ENCODE measurements around the gene SNRPA.
"Not testable (repeated sequence)": the region's sequence is repeated elsewhere in the genome, so short reads cannot be mapped to it uniquely, and the experiment has no call there.

The SNRPA gene

DNA sequence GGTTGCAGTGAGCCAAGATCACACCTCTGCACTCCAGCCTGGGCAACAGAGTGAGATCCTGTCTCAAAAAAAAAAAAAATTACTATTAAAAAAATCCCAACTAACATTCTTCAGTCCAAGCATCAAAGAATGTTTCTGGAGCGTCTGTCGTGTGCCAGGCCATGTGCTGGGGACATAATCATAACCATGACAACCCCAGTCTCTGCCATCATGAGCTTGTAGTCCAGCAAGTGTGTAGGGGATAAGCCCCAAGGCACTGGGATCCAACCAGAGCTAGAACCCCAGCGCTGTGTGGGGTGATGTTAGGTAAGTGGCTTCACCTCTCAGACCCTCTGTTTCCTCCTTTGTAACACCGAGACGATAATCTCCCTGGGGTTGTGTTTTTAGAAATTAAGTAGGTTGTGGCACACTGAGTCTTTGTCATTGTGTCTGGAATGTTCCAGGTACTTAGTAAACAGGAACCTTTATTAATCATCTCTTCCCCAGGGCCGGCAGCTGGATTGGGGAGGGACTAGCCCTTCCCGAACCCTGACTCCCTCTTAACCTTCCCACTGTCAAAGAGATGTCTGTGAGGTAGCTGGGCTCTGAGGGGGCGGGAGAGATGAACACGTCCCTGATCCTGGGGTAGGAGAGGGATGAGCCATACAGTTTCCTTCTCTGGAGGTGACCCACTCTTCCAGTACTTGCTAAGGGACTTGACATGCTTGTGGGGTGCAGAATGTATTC is 28.9 kb upstream of the SNRPA start:
- DNase-seq (ENCODE audit: low read depth): peak; percentile 66

DNA sequence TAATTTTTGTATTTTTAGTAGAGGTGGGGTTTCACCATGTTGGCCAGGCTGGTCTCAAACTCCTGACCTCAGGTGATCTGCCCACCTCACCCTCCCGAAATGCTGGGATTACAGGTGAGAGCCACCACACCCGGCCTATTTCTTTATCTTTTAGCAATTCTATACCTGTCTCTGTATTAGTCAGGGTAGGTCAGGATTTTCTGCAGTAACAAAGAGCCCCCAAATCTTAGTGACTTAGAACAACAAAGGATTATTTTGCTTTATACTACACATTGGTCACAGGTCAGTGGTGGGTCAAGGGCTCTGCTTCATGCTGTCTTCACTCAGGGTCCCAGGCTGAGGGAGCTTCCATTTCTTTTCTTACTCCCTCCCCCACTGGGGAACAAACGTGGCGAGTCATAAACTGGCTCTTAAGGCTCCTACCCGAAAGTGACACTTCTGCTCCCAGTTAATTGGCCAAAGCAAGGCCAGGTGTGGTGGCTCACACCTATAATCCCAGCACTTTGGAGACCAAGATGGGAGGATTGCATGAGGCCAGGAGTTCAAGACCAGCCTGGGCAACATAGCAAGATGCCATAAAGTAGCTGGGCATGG is 27.2 kb upstream of the SNRPA start:
- DNase-seq (ENCODE audit: low read depth): no peak

DNA sequence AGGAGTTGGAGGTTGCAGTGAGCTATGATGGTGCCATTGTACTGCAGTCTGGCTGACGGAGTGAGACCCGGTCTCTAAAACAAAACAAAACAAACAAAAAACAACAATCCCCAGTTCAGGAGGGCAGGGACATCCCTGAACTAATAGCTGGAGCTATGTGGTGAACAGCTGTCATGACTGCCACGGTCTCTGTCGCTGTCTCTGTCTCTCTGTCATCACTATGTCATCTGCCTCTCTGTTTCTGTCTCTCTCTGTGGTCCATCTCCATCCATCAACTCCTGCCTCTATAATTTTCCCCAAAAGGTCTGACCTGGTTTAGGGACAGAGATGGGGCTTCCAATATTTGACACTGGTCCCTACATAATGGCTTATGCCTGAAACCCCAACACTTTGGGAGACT is 26.7 kb upstream of the SNRPA start:
- DNase-seq (ENCODE audit: low read depth): no peak

DNA sequence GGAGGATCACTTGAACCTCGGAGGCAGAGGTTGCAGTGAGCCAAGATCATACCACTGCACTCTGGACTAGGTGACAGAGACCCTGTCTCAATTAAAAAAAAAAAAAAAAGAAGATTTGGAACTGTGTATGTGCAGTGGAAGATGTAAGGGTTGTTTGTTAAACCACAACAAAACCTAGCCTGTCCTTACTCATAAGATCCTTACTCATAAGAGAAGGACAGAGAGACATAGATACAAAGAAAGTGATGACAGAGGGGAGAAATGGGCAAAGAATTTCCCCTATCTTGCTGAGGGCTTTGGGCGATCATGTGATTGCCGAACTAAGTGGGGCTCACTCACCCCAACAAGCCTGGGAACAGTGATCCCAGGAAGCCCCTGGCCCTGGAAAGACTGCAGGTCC is 26.1 kb upstream of the SNRPA start:
- no peak for DNase-seq (ENCODE audit: low read depth)

DNA sequence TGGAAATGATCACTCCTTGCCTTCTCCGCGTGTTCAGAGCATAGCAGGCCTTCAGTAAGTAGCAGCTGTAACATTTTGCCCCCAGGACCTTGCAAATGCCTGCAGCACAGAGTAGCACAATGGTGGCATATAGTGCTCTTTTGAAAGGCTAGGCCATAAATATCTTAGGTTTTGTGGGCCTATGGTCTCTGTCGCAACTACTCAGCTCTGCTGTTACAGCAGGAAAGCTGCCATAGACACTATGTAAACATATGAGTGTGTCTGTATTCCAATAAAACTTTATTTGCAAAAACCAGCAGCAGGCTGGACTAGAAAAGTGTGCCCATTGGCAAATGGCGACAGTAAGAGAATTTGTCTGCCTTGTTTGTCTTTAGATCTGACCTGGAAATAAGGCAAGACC is 24.7 kb upstream of the SNRPA start:
- peak; percentile 27 for DNase-seq (ENCODE audit: low read depth)

DNA sequence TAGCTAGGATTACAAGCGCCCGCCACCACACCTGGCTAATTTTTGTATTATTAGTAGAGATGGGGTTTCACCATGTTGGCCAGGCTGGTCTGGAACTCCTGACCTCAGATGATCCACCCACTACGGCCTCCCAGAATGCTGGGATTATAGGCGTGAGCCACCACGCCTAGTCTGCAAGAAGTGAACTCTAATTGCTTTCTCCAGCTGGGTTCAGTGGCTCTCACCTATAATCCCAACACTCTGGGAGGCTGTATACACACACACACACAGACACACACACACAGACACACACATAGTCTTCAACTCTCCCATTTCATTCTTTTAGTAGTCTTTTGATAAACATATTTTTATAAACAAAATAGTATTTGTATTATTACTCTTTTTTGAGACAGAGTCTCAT is 20.9 kb upstream of the SNRPA start:
- DNase-seq (ENCODE audit: low read depth): not testable (repeated sequence)

DNA sequence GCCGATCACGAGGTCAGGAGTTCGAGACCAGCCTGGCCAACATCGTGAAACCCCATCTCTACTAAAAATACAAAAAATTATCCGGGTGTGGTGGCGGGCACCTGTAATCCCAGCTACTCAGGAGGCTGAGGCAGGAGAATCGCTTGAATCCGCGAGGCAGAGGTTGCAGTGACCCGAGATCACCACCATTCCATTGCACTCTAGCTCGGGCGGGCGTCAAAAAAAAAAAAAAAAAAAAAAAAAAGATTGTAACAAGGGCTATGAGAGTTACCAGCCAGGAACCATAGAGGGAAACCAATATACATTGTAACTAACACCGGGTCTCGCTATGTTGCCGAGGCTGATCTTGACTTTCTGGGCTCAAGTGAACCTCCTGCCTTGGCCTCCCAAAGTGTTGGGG is 18.7 kb upstream of the SNRPA start:
- DNase-seq (ENCODE audit: low read depth): not testable (repeated sequence)

DNA sequence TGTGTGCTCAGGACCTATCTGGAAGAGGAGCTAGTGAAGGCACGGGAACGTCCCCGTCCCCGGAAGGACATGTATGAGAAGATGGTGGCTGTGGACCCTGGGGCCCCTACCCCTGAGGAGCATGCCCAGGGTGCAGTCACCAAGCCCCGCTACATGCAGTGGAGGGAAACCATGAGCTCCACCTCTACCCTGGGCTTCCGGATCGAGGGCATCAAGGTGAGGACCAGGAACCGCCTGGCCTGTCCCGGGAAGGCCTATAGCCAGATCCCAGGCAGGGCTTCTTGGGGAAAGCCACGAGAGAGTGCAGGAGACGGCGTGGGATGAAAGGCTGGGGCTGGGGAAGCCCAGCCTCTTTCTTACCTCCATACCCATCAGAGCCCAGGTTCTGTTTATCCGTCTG is 17.9 kb upstream of the SNRPA start:
- DNase-seq (ENCODE audit: low read depth): no peak

DNA sequence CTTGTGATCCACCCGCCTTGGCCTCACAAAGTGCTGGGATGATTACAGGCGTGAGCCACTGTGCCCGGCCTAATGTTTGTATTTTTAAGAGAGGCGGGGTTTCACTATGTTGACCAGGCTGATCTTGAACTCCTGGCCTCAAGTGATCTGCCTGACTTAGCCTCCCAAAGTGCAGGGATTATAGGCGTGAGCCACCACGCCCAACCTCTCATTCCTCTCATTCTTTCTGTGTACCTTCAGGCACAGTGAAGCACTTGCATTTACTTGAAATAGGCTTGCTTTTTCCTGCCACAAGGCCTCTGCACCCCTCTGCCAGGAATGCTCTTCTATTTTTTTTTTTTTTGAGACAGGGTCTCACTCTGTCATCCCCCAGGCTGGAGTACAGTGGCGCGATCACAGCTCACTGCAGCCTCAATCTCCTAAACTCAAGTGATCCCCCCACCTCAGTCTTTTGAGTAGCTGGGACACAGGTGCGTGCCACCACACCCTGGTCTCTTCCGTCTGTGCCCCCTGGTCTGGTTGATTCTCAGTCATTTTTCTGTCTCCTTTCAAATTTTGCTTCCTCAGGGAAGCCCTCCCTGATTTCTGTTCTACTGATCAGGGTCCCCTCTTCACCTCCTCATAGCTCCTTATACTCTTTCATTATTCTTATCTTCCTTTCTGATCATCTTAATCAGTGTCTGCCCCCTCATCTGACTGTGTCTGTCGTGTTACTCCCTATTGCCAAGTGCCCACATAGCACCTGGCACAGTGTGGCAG is 15.8 kb upstream of the SNRPA start:
- DNase-seq (ENCODE audit: low read depth): no peak

DNA sequence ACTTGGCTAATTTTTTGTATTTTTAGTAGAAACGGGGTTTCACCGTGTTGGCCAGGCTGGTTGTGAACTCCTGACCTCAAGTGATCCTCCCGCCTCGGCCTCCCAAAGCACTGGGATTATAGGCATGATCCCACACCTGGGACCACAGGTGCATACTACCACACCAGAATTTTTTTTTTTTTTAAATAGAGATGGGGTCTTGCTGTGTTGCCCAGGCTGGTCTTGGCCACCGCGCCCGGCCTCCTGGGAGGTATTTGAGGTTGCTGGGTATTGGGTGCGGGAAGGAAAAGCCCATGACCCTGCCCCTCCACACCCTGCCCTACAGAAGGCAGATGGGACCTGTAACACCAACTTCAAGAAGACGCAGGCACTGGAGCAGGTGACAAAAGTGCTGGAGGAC is 14.3 kb upstream of the SNRPA start:
- no peak for DNase-seq (ENCODE audit: low read depth)

DNA sequence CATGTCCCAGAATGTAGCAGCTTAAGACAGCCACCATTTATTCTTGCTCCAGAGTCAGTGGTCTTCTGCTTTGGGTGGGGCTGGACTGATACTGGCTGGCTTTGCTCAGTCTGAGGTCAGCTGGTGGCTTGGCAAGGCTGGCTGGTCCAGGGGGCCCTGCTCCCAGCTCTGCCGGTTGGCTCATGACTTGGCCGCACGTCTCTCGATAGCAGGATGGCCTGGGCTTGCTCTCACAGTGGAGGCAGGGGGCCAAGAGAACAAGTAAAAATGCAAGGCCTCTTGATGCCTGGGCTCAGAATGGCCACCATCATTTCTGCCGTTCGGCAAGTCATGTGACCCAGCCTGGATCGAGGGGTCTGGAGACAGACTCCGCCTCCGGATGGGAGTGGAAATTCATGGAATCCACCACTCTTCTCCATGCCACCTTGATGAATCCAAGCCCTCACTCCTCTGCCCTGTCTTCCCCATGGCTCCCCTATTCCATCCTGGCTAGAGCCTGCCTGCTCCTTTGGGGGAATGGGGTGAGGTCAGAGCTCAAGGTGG is 13.8 kb upstream of the SNRPA start:
- no peak for DNase-seq (ENCODE audit: low read depth)

DNA sequence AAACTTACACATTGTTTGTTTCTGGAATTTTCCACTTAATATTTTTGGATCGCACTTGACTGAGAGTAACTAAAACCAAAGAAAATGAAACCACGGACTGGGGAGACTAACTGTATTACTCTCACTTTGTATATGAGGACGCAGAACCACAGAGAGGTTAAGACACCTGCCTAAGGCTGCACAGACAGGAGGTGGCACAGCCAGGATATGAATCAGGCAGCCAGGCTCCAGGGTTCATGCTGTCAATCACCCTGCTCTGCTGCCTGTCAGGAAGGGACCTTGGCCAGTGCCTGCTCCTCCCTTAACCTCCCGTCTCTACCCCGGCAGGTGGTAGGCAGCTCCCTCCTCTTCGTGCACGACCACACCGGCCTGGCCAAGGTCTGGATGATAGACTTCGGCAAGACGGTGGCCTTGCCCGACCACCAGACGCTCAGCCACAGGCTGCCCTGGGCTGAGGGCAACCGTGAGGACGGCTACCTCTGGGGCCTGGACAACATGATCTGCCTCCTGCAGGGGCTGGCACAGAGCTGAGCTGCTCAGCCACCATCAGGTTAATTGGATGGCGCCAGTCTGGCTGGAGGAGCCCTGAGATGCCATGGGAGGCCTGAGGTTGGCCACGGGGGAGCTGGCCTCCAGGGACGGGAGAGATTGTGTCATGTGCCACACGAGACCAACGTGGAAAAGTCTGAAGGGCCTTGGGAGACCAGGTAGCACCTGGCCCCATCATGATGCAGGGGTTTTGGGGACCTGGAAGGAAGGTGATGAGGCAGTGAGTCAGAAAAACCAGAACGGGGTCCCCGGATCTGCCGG is 11.8 kb upstream of the SNRPA start:
- no peak for DNase-seq (ENCODE audit: low read depth)

DNA sequence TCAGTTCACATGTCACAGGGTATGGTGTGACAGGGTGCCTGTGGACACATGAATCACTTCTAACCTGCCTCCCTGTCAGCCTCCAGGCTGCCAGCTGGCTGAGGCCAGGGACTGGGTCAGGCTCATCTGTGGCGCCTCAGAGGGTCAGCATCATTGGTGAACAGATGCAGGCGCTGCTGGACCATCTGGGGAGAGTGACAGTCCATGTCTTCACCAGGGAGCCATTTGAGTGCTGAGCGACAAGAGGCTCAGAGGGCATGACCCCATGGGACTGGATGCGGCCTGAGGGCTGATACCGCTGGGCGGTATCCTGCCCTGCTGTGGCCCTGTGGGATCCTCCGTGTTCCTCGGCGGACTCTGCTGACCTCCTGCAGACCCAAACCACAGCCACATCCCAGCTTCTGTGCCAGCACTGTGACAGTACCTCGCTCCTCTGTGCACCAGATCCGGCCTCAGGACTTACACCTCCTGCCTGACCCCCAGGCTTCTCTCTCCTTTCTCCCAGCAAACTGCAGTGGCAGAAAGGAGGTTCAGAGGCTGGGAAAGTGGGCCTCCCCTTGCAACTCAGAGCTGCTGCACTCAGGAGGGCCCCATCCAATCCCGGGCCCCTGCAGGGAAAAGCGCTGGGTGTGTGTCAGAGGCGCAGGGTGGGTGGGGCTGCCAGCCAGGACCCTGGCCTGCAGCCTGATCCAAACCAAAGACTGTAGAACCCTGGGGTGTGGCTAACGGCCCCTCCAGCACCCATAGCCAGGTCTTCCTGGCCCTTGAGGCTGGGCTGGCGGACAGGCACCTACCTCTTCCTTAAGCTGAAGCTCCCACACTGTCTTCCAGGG is 10.9 kb upstream of the SNRPA start:
- DNase-seq (ENCODE audit: low read depth): no peak

DNA sequence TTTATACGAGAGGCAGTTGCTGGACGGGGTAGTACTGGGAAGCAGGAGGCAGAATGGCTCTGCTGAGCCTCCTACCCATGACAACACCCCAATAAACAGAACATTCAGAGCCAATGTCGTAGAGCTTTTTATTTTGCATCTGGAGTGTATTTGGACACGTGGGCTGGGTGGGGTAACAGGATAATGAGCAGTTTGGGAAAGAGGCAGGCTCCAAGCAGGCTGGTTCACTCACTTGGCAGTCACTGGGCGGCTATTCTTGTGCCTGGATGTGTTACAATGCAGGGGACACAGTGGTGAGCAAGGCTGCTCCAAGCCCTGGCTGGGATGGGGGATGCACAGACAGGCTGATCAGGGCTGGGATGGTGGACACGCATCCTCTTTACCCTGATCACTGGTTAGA is 10.3 kb upstream of the SNRPA start:
- no peak for DNase-seq (ENCODE audit: low read depth)

DNA sequence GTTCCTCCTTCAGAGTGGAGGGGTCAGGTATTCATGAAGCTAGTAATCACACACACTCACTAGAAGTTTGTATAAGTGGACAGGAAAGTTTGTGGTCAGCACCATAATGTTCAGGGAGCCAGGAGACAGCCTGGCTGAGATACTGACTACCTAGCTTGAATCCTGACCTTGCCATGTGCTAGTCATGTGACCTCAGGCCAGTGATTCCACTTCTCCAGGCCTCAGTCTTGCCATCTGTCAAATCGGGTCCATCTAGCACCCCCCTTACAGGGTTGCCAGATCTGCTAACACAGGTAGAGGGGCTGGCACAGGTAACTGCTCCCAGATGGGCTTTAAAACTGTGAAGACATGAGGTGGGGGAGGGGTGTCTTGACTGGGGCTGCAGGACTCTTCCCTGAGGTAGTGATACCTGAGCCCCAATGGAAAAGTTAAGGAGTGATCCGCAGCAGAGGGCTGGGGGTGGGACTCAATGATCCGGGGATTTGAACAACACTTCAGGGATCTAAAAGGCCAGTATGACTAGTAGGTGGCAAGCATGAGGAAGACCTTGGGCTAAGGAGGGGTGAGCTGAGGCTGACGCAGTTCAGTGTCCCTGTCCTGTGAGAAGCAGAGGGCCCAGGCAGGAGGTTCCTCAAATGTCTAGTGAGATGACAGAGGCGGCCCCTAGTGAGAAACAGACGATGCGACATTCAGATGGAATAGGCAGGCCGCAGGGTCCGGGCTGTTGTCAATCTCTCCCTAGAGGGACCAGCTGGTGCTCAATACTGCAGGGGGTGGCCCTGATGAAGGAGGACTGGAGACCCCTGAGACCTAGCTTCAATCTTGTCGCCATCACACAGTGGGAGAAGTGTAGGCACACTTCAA is 9.2 kb upstream of the SNRPA start:
- DNase-seq (ENCODE audit: low read depth): peak; percentile 16

DNA sequence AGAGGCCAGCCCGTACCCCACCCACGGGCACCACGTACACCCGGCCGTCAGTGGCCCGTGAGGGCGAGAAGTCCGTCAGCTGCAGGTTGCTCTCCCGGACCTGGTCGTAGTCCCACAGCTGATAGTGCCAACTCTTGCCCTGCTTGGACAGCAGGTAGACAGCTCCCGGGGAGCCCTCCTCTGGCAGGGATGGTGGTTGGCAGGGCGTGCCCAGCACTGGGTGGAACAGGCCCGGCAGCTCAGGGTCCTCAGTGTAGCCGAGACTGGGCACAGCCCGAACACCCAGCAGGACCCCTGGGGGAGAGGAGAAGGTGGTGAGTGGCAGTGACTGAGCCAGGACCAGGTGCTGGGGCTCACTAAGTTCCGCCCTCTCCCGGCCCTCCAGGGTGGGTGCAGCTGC is 8.5 kb upstream of the SNRPA start:
- no peak for DNase-seq (ENCODE audit: low read depth)

DNA sequence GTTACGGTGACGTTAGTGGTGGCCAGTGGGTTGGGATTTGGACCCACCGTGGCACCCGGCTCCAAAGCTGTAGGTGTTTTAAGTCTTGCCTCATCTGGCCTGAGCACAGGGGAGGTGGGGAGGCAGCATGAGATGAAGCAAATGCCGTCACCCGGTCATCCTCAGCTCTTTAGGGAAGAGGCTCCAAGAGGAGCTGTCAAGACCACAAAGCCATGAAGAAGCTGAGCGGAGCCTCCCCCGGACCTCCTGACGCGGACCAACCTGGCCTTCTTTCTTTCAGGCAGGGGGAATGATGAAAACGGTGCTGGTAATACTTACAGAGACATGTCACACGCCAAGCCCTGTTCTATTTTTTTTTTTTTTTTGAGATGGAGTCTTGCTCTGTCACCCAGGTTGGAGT is 8.1 kb upstream of the SNRPA start:
- DNase-seq (ENCODE audit: low read depth): no peak

DNA sequence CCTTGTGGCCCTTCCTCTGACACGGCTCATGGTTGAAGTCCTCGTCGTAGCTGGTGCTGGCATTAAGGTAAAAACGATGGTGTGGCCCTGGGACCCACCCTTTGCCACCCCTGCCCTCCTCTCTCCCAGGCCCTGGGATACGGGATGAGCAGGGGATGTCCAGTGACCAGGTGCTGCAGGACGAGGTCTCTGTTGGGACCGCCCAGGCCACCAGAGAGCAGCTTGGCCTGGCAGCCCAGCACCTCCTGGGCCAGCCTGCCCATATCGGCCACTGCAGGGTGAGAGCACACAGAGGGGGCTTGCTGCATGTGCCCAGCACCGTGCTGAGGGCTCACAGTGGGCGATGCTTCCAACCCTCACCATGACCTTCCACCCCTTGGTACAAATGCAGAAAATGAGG is 7.1 kb upstream of the SNRPA start:
- no peak for DNase-seq (ENCODE audit: low read depth)

DNA sequence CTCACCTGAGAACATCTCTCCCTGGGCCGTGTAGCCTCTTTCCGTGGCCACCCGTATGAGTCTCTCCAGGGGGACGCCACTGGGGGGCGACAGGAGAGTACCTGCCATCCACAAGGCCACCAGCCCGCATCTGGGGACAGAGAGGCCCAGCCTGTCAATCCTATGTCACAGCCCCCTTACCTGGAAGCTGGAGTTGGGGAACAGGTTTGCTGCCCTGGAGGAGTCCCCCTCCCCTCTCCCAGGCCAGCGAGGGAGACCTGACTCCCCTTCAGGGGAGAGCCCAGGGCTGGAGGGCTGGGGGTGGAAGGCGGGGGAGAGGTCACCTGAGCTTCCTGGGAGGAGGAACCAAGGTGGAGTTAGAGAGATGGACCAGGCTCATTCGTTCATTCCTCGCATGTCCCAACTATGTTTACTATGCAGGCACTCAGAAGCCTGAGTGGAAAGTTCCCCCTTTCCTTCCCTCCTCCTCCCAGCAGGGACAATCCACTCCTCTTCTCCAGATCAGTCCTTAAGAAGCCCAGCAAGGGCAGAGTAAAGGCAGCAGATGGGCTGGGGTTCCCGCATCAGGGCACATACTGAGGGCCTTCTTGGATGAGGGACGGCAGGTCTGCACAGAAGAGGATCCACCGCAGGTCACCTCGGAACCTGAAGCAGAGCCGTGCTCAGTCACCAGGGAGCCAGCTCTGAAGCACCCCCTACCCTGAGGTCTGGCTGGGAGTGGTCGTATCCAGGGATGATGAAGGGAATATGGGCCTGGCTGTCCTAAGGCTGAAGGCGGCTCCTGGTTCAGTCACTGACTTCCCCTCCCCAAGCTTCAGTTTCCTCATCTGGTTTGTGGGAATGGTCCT is 6.2 kb upstream of the SNRPA start:
- DNase-seq (ENCODE audit: low read depth): no peak

DNA sequence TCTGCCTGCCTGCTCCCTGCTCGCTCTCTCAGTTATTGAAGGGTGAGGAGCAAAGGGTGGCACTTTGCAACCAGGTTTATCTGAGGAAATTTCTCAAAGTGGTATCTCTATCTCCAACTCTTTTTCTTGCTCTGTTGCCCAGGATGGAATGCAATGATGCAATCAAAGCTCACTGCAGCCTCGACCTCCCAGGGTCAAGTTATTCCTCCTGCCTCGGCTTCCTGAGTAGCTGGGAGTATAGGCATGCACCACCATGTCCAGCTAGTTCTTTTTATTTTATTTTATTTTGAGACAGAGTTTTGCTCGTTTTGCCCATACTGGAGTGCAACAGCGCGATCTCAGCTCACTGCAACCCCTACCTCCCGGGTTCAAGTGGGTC is 5.6 kb upstream of the SNRPA start:
- DNase-seq (ENCODE audit: low read depth): peak; percentile 75
